ENCODE results near the gene GAB4.

GAB4 gene

DNA sequence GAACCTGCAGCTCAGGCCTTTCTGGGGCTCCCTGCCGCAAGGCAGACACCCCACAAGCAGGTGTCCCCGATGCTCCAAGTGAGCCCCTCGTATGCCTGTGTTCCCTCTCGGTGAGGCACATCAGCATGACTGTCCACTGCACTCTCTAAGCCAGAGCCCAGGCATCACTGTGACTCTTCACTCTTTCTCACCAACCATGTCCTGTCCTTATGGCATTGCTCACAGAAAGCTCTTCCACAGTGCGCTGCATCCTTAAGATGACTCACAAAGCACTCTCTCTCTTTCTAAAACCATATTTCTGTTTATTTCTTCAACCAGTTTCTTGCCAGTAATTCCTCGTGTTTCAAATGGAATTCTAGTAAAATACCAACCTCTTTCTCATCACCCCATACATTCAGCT is 18.1 kb downstream of the GAB4 start:
- in situ Hi-C loops (cut with HindIII; ENCODE audit: low sequenced_read_pairs), result no loop called here

DNA sequence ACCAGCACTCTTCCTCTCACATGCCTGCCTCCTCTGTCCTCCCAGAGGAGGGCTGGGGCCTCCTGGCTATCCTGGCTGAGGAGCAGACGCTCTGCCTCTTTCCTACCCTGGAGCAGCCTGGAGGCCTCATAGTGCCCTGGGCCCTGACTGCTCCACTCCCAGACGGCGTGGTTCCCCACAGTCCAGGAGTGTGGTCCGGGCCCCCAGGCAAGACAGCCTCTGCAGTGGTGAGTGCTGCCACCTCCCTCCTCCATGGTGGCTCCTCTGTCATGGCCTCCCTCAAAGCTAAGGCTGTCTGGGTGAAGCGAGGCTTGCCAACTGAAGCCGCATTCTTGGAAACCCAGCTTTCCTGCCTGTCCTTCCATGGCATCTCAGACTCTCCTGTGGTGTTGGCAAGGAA is 19.8 kb downstream of the GAB4 start:
- in situ Hi-C loops (cut with HindIII; ENCODE audit: low sequenced_read_pairs), result no loop called here

DNA sequence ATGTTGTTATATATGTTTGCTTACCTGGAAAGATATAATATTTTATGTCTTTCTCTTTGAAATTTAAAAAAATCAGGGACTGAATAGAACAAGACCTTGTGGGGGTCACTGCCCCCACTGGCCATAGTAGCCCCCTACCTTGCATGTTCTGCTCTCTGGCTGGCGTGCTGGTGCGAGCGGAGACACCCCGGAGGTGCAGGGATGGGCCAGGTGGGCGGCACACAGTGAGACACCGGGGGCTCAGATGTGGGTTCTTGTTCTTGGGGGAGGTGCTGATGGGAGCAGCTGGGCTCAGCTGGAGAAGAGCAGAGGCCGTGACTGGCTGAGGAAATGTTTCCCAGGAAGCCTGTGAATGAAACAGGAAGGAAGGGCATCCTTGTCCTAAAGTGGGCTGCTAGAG is 20.2 kb downstream of the GAB4 start:
- in situ Hi-C loops (cut with HindIII; ENCODE audit: low sequenced_read_pairs), result no loop called here

DNA sequence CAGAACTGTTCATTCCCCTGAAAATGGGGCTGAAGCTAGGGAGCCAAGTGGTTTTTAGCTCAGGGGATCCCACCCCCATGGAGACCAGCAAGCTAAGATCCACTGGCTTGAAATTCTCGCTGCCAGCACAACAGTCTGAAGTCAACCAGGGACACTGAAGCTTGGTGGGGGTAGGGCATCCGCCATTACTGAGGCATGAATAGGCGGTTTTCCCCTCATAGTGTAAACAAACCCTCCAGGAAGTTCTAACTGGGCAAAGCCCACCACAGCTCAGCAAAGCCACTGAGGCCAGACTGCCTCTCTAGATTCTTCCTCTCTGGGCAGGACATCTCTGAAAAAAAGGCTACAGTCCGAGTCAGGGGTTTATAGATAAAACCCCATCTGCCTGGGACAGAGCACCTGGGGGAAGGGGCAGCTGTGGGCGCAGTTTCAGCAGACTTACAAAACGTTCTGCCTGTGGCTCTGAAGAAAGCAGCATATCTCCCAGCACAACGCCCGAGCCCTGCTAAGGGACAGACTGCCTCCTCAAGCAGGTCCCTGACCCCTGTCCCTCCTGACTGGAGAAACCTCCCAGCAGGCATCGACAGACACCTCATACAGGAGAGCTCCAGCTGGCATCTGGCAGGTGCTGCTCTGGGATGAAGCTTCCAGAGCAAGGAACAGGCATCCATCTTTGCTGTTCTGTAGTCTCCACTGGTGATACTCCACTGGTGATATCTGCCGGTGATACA is 32.7 kb downstream of the GAB4 start:
- in situ Hi-C loops (cut with HindIII; ENCODE audit: low sequenced_read_pairs), result no loop called here

DNA sequence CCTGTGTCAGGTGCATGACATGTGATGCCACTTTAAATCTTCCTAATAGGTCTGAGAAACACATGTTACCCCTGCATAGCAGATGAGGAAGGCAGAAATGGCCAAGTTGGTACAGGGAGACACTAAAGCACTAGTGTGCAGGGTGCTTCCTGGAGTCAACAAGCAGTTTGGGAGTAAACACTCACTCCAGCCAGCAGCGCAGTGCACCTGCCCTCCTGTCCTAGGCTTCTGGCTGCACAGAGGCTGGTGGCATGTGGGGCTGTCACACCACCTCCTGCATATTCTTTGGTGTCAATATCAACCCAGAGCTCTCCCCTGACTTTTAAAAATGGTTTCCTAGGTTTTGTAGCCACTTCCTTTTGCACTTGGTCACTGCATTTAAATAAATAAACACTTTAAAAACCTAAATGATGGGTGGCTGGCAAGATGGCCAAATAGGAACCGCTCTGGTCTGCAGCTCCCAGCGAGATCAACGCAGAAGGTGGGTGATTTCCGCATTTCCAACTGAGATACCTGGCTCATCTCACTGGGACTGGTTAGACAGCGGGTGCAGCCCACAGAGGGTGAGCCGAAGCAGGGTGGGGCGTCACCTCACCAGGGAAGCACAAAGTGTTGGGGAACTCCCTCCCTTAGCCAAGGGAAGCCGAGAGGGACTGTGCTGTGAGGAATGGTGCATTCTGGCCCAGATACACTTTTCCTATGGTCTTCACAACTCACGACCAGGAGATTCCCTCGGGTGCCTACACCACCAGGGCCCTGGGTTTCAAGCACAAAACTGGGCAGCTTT is 33.5 kb downstream of the GAB4 start:
- in situ Hi-C loops (cut with HindIII; ENCODE audit: low sequenced_read_pairs), result no loop called here

DNA sequence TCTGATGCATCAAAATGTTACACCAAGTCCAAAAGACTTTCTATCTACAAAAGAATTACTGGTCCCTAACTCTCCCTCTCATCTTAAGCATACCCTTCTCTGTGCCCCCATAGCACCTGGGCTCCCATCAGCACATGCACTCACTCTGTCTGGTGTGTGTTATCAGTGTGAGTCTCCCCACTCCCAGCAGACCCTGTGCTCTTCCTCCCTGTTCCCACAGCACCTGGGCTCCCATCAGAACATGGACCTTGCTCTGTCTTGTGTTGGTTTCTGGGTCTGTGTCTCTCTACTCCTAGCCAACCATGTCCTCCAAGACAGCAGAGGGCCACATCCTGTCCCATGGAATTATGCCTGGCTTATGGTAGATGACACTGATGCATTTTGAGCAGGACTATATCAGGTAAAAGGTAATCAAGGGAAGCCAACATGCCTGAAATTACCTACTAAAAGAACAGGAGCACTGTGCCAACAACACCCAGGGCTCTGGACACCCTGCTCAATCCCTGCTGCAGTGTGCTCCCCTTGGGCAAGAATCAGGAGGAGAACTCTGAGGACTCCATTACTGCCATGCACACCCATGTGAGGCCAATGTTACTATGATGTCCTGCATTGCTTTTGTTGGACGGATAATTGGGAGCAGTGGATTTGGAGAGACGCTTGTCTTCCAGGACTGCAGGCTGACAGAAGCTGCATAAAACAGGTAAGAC is 34.3 kb downstream of the GAB4 start:
- in situ Hi-C loops (cut with HindIII; ENCODE audit: low sequenced_read_pairs), result no loop called here

DNA sequence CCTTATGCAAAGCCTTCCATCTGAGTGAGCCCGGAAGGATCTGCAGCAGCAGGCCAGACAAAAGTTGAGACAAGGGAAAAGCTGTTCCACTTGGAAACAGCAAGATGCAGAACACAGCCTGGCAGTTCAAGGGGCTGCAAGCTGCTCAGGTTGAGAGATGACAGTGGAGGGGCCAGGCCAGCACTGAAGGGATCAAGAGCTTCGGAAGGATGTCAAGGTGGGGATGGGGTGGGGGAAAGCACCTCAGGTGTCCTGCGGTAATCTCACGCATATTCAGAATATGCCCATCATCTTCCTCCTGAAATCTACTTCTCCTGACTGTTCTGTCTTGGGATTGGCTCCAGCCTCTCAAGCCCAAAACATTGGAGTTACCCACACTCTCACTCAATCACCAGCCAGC is 35.7 kb downstream of the GAB4 start:
- in situ Hi-C loops (cut with HindIII; ENCODE audit: low sequenced_read_pairs), result no loop called here

DNA sequence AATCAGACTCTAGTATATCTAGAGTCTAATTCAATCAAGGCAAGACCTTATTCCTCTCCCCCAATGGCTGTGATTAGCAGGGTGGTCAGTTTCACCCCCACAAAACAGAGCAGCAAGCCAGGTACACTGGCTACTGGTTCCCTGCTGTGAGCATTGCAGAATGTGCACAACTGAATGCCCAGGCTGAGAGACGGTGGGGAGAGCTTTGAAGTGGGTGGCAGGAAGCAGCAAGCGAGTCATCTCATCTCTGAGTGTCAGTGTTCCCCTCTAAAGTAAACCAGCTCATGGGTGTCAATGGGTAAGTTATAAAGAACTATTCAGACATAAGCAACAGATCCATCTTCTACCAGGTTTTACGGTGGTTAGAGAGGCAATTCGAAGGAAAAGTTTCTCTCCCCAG is 37.6 kb downstream of the GAB4 start:
- in situ Hi-C loops (cut with HindIII; ENCODE audit: low sequenced_read_pairs), result no loop called here

DNA sequence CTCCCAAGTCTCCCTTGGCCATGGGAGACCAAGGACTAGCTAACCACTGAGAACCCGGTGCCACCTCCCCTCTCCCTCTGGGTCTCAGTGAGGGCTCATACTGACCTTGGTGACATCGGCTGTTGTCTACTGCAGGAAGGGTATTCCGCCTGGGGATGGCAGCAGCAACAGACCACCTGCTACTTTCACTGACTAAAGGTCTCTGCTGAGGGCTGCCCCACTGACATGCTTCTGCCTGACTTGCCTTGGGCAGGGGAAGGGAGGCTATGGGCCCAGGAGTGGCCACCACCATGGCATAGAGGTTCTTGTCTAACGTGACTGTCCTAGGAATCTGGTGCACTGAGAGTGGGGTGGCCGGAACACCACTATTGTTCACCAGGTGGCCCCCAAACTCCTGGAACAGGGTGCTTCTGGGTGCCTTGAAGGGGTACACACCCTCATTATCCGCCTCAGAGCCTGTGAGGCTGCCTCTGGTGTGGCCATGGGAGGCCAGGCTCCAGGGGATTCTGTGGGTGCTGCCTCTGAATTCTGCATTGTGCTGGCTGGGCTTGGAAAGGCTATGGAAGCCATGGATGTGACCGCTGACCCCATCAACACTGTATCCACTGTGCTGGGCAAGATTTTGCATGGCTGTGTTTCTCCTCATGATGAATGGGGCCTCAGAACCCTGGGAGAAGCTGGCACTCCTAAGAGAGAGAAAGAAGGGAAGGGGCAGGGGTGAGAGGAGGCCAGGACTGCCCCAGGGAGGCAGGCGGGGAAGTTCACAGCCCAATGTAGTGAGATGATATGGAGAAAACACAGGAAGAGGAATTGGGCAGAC is 38.3 kb downstream of the GAB4 start:
- in situ Hi-C loops (cut with HindIII; ENCODE audit: low sequenced_read_pairs), result no loop called here

DNA sequence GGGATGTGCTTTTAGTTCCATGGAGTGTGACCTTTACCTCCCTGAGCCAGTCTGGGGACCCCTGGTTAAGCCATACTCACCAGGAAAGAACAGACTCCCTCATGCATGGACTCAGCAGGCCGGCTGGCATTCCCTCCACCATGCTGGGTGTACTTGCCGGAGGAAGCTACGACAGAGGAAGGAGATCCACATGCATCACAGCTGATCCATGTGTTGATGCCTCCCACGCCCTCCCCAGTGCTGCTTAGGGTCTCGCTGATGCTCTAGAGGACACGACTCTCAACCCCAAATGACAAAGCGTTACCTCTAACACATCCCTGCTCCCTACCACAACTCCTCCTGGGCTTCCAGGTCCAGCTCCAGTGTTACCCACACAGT is 39.8 kb downstream of the GAB4 start:
- in situ Hi-C loops (cut with HindIII; ENCODE audit: low sequenced_read_pairs), result no loop called here

DNA sequence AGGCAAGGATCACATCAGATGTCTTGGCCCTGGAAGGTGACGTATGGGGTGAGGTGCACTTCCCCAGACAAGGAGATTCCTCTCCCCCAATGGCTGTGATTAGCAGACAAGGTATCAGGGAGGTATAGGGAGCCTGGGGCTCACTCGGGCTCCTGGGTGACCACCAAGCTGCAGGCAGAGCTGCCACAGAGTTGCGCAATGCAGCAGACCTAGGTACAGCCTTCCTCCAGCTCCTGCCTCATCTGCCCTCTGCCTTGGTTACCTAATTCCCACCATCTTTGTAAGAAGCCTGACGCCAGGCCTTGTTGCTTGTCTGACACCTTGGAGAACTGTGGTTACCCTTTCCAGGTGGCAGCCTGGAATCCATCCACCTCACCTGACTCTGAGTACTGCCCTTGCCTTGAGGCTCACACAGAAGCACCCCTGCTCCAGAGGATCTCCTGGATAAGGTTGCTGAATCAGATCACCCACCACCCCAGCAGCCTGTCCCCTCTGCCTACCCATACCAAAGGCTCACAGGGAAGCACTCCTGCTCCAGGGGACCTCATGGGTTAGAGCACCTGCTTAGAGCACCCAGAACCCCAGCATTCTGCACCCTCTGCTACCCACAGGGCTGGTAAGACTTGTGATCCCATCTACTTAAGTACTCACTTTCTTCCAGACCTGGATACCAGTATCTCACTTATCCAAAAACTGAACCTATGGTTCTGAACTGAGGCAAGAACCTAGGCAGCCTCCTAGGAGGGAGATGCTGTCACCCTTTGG is 40.4 kb downstream of the GAB4 start:
- in situ Hi-C loops (cut with HindIII; ENCODE audit: low sequenced_read_pairs), result no loop called here

DNA sequence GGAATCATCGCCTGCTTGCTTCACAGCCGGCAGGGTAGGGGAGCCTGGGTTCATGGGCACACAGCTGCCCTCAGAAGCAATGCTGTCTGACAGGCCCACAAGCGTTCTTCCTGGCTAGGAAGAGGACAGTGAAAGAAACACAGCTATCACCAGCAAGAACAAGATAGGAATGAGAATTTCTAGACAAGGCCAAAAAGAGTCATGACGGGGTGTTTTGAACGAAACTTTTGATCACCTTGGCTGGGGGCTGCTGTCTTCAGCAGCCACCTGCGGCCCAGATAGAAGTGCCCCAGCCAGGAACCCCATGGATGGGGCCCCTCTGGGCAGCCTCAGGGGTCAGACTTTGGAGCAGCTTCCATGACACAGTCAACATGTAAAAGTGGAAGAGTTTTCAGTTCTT is 41.8 kb downstream of the GAB4 start:
- in situ Hi-C loops (cut with HindIII; ENCODE audit: low sequenced_read_pairs), result no loop called here

DNA sequence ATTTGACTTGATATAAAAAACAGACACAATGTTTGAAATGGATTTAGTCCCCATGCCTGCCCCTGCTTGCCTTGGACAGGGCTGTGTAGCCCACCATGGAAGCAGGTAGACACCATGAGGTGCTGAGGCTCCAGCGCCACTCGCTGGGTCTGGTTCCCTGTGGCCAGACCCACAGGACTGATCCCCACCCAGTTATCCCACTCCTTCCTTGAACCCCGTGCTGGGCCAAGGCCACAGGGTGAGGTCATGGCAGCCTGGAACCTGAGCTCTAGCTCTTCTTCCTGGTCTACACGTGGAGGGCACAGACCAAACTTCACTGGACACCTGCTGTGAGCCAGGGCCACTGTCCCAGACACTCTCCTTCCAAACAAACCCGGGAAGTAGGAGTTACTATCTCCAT is 42.5 kb downstream of the GAB4 start:
- in situ Hi-C loops (cut with HindIII; ENCODE audit: low sequenced_read_pairs), result no loop called here

DNA sequence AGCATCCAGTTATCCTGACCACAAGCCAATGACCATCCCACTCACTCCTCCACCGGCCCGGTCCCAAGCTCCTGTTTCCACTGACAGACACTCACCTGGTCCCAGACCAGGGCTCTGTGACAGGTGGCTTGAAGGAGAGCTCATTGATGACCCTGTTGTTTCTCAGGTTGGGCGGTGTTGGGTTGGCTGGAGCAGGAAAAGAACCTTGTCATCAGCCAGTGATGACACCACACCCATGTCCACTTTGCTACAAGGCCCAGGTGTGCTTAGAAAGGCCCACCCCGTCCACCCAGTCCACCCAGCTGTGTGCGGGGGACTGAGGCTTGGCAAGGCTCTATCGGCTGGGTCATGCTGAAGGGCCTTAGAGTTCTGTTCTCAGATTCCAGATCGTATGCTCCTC is 42.9 kb downstream of the GAB4 start:
- in situ Hi-C loops (cut with HindIII; ENCODE audit: low sequenced_read_pairs), result no loop called here

DNA sequence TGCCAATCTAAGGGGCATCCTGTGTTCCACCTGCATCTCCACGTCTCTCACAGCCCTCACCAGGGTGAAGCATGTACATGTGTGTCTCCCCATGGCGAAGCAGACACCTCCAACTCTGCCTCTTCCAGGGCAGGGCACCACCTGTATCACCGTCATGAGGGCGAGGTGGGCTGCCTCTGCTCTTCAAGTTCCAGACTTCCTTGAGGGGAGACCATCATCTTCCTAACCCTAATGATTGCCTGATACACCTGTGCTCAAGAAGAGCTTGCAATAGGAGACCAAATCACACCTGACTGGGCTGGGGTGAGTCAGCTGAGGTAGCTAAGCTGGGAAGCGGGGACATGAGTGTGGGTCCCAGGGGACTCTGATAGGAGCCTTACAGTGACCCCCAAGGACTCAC is 43.7 kb downstream of the GAB4 start:
- in situ Hi-C loops (cut with HindIII; ENCODE audit: low sequenced_read_pairs), result no loop called here

DNA sequence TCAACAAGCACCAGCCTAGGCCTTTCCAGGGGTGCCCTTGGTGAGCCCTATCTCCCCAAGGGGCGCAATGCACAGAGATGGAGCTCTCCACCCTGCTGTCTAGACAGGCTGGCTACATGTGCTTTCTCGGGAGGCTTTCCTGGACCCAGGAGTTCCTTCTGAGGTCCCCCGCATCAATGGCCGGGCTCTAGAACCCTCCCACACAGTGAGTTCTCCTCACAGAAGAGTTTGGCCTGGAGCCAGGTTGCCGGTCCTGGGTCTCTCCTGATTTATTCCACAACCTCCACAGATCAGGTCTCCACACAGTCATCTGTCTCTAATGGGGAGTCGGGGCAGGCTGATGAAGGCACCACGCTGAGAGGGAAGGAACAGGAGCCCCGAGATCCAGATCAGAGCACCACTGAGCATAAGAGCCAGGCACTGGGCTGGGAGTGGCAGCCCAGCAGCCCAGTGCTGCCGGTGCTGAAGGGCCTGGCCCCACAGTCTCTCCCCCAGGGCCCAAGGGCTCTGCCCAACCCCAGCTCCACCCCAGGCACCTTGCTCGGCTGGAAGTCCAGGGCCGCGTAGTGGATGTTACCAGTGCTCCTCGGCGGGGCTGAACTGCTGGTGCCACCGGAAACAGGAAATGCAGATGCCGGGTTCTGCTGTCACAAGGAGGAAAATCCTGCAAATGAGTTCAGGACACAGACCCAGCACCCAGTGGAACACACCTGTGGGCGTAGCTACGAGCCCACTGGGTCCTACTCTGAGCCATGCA is 44.7 kb downstream of the GAB4 start:
- in situ Hi-C loops (cut with HindIII; ENCODE audit: low sequenced_read_pairs), result no loop called here

DNA sequence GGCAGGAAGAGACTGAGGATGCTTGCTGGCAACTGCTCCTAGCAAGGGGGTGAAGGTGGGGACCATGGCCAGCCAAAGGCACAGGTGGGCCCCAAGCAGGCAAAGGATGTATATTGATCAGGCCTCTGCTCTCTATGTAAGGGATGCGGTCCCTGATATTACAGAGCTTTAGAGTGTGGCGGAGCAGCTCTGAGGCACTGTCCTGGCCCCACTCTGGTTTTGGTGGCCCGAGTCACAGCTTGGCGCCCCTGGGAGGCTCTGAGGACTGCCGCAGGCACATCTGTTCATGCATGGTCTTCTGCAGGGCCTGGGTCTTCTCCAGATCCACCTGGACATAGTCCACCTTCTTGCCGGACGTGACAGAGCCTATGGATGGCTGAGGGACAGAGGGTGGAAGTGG is 45.5 kb downstream of the GAB4 start:
- in situ Hi-C loops (cut with HindIII; ENCODE audit: low sequenced_read_pairs), result no loop called here

DNA sequence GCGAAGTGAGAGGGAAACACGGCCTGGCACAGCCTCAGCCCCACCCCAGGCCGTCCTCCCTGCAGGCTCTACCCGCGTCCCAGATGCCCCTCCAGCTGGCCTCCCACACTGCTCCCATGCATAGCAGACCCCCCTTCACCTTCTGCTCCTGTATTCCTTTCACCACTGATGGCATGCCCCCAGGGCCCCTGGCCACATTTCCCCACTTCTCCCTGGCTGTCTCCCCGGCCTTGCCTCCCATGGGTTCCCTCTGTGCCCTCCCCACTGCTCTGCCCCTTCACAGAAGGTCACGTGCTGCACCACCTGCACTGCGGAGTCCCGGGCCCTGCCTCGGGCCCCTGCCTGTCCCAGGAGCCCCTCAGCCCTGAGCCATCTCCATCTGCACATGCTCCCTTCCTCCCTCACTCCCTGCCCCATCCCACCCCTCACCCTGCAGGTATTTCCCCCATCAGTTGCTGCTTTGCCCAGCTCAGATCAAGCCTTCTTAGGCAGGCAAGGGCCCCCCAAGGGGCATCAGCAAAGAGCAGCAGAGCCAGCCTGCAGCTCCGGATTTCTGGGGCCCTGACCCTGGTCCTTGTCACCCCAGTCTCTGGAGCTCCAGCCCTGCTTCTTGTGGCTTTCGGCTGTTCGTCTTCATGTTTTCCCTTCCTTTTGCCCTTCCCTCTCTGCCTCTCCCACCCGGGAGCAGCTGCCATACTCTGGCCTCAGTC is 46.4 kb downstream of the GAB4 start:
- in situ Hi-C loops (cut with HindIII; ENCODE audit: low sequenced_read_pairs), result no loop called here

DNA sequence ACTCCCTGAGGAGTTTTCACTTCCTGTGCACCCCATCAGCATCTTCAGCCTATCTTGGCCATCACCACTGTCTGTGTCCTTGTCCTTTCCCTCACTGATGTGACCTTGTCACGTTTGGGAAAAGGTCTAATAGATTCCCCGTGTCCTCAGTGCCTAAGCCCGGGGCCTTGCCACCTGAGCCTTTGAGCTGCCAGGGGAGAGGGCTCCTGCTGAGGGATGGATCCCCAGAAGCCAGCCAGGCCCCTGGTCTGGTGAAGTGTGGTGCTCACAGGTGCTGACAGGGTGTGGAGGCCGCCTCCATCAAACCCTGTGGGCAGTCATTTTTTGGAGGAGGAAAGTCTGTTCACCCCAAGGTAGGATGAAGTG is 47.2 kb downstream of the GAB4 start:
- in situ Hi-C loops (cut with HindIII; ENCODE audit: low sequenced_read_pairs), result no loop called here
